NCI-H524 treated with DMSO at 0.1 percent for 48 hours (cell line): ENCODE data around the gene EIF2S2.
"Not testable (repeated sequence)": the region's sequence is repeated elsewhere in the genome, so short reads cannot be mapped to it uniquely, and the experiment has no call there.

ENCODE experiments used
- DNase-seq: peaks from one replicate; lab custom pipeline; 2025; lab: John Stamatoyannopoulos, UW

Gene EIF2S2

GRCh38 chr20:34111702-34112599 lies at the start of gene EIF2S2:
EIF2S2 (minus strand) TSS chr20:34112243; CDS start chr20:34112110, 133 bp downstream.
- DNase-seq = peak; percentile 96

GRCh38 chr20:34157697-34158096 lies 45.7 kb upstream of the EIF2S2 start:
- not testable (repeated sequence) for DNase-seq

GRCh38 chr20:34155836-34156235 lies 43.8 kb upstream of the EIF2S2 start:
- DNase-seq = no peak

GRCh38 chr20:34153169-34153568 lies 41.1 kb upstream of the EIF2S2 start:
- DNase-seq = not testable (repeated sequence)

- not testable (repeated sequence) for DNase-seq
Observed at GRCh38 chr20:34152073-34152472, 40.0 kb upstream of the EIF2S2 start.

GRCh38 chr20:34150306-34151000 lies 38.4 kb upstream of the EIF2S2 start:
- DNase-seq = no peak

- no peak for DNase-seq
Observed at GRCh38 chr20:34145280-34145819, 33.3 kb upstream of the EIF2S2 start.

GRCh38 chr20:34143951-34144350 lies 31.9 kb upstream of the EIF2S2 start:
- no peak for DNase-seq

- DNase-seq = no peak
Observed at GRCh38 chr20:34142121-34142520, 30.1 kb upstream of the EIF2S2 start.

- no peak for DNase-seq
Observed at GRCh38 chr20:34141293-34141692, 29.2 kb upstream of the EIF2S2 start.

GRCh38 chr20:34135525-34136275 lies 23.7 kb upstream of the EIF2S2 start:
- DNase-seq = peak; percentile 89

GRCh38 chr20:34133365-34133860 lies 21.4 kb upstream of the EIF2S2 start:
- DNase-seq = not testable (repeated sequence)

- DNase-seq = not testable (repeated sequence)
Observed at GRCh38 chr20:34132943-34133342, 20.9 kb upstream of the EIF2S2 start.

GRCh38 chr20:34132491-34132890 lies 20.4 kb upstream of the EIF2S2 start:
- not testable (repeated sequence) for DNase-seq

- no peak for DNase-seq
Observed at GRCh38 chr20:34131491-34131890, 19.4 kb upstream of the EIF2S2 start.

GRCh38 chr20:34129518-34130162 lies 17.6 kb upstream of the EIF2S2 start:
- DNase-seq = peak; percentile 49

GRCh38 chr20:34127792-34128191 lies 15.7 kb upstream of the EIF2S2 start:
- DNase-seq = peak; percentile 51

- no peak for DNase-seq
Observed at GRCh38 chr20:34124469-34125249, 12.6 kb upstream of the EIF2S2 start.

GRCh38 chr20:34123309-34123708 lies 11.3 kb upstream of the EIF2S2 start:
- no peak for DNase-seq

GRCh38 chr20:34122274-34122980 lies 10.4 kb upstream of the EIF2S2 start:
- DNase-seq = no peak
